ENCODE measurements around the gene SNX19. TPM values are rescaled to one million over a fixed set of nuclear protein-coding genes. Genes with fewer than 3 reads are reported as not detected.

SNX19 gene
- total RNA-seq, 1 experiment from 2014 or later, result 79.3 TPM

- CTCF ChIA-PET, result interaction anchor here (0.6 kb wide), 1 partner anchor 428 kb away, joined by 4 read pairs; no protein-coding TSS in a partner anchor
- BruUV-seq (replicated peaks), result no TSS peak
- no peak for TF ChIP-seq REST (IDR thresholded peaks at IDR 0.05; ENCODE audit: insufficient read depth in 1 of 2, low read depth in 2 of 2, low read length in 1 of 2)
- TF ChIP-seq POLR2AphosphoS5 (IDR thresholded peaks at IDR 0.05; ENCODE audit: low read depth, low read length), result no peak
- no peak for TF ChIP-seq SIN3A (IDR thresholded peaks at IDR 0.05; ENCODE audit: borderline replicate concordance, insufficient read depth, low read depth, low read length)
- no peak for TF ChIP-seq CTCF (IDR thresholded peaks at IDR 0.05)
- no peak for TF ChIP-seq TCF7L2 (IDR thresholded peaks at IDR 0.05; ENCODE audit: low read depth, low read length)
- Histone ChIP-seq H3K36me3 (ENCODE audit: control insufficient read depth, insufficient read depth, low read length) (no peaks in the 10 kb centered on the region), H3K4me1 (ENCODE audit: control insufficient read depth, insufficient read depth, low read length) (peaks cover 4% of the 10 kb centered on the region), H3K4me3 (ENCODE audit: low read depth in 2 of 2, low read length in 2 of 2) (no peak overlapping the region), H3K9me3 (ENCODE audit: control insufficient read depth, insufficient read depth, low read depth, low read length) (no peaks in the 10 kb centered on the region), H3K27me3 (ENCODE audit: control insufficient read depth, insufficient read depth, low read length) (no peaks in the 10 kb centered on the region), H3K27ac (ENCODE audit: low read length) (no peak overlapping the region)
- intact Hi-C loops (cut with micrococcal nuclease; ENCODE audit: unreplicated experiment), result no loop called here
- ATAC-seq (no peak), DNase-seq (ENCODE audit: low read depth, low spot score) (no peak)
- in situ Hi-C loops (cut with HindIII; ENCODE audit: low pct_unique_long_range_greater_than_20kb, low sequenced_read_pairs), result no loop called here
- POLR2A ChIA-PET, result no interaction called here
Measured at GRCh38 chr11:130865774-130866114, 50.5 kb downstream of the SNX19 start.

GRCh38 chr11:130865091-130865773, 51.0 kb downstream of the SNX19 start:
- in situ Hi-C loops (cut with HindIII; ENCODE audit: low pct_unique_long_range_greater_than_20kb, low sequenced_read_pairs), result no loop called here
- ATAC-seq, result no peak

More at GRCh38 chr11:130865091-130865773, 51.0 kb downstream of the SNX19 start:
- DNase-seq (ENCODE audit: low read depth, low spot score), result no peak
- H3K27ac ChIP-seq (ENCODE audit: low read length), result no peak overlapping the region
- H3K9me3 ChIP-seq (ENCODE audit: control insufficient read depth, insufficient read depth, low read depth, low read length), result no peaks in the 10 kb centered on the region
- ChIA-PET POLR2A (no interaction called here), CTCF (interaction anchor here (0.6 kb wide), 1 partner anchor 428 kb away, joined by 4 read pairs; no protein-coding TSS in a partner anchor)
- TF ChIP-seq POLR2AphosphoS5 (IDR thresholded peaks at IDR 0.05; ENCODE audit: low read depth, low read length) (no peak), TCF7L2 (IDR thresholded peaks at IDR 0.05; ENCODE audit: low read depth, low read length) (no peak), REST (IDR thresholded peaks at IDR 0.05; ENCODE audit: insufficient read depth in 1 of 2, low read depth in 2 of 2, low read length in 1 of 2) (no peak)
- no TSS peak for BruUV-seq (replicated peaks)
- no peaks in the 10 kb centered on the region for H3K36me3 ChIP-seq (ENCODE audit: control insufficient read depth, insufficient read depth, low read length)
- no peak overlapping the region for H3K4me3 ChIP-seq (ENCODE audit: low read depth in 2 of 2, low read length in 2 of 2)
- intact Hi-C loops (cut with micrococcal nuclease; ENCODE audit: unreplicated experiment), result no loop called here
- H3K4me1 ChIP-seq (ENCODE audit: control insufficient read depth, insufficient read depth, low read length), result peaks cover 4% of the 10 kb centered on the region
- no peaks in the 10 kb centered on the region for H3K27me3 ChIP-seq (ENCODE audit: control insufficient read depth, insufficient read depth, low read length)

Measured in Panc1 (cell line).